GM19468 (cell line): ENCODE measurements around the gene CNKSR1.

Source experiments
- ATAC-seq: cut with Tn5 transposase; IDR thresholded peaks from one replicate; pipeline ENCODE4 v1.9.1; 2021; ENCODE audit warnings: mild to moderate bottlenecking, moderate library complexity, moderate number of reproducible peaks; ENCODE audit not compliant: unreplicated experiment; ENCODE audit errors: extremely low read depth

Gene CNKSR1

DNA sequence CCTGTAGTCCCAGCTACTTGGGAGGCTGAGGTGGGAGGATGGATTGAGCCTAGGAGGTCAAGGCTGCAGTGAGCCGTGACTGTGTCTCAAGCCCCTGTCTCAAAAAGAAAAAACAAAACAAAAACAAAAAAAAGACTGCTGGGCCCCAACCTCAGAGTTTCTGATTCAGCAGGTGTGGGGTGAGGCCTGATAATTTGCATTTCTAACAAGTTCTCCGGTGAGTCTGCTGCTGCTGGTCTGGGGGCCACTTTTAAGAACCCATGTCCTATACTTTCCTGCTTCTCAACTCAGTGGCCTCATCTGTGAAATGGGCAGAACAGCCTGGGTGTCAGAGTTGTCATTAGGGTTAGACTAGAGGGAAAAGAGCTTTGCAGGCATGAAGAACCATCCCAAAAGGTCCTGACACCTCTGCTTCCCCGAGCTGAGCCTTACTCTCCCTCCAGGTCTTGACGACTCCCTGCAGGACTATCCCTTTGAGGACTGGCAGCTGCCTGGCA, 2.8 kb downstream of the CNKSR1 start:
- ATAC-seq: no peak

- no peak for ATAC-seq
Measured at GRCh38 chr1:26181586-26182382, 4.5 kb downstream of the CNKSR1 start.

DNA sequence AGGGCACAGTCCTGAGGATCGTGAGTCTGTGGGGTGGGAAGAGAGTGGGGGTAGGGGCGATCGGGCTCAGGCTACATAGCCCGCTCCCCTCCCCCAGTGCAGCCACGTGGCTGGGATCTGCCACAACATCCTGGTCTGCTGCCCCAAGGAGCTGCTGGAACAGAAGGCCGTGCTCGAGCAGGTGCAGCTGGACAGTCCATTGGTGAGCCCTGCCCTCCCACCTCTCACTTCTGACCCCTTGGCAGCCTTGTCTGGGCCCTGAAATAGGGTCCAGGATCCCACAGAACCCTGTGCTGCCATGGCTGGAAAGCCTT, 5.0 kb downstream of the CNKSR1 start:
- ATAC-seq: no peak

GRCh38 chr1:26184086-26184485, 6.8 kb downstream of the CNKSR1 start:
- ATAC-seq: no peak

DNA sequence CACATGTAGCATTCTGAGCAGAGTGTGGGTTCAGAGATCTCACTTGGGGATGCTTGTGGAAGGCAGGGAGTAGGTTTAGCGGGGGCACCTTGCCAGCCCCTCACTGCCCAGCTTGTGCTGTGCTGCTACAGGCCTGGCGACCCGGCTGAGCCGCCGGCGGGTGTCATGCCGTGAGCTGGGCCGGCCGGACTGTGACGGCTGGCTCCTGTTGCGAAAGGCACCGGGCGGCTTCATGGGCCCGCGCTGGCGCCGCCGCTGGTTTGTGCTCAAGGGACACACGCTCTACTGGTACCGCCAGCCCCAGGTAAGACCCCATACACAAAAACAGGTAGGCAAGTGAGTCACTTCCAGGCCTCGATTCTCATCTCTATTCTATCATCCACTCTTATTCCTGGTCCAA, 7.6 kb downstream of the CNKSR1 start:
- no peak for ATAC-seq

GRCh38 chr1:26187882-26188281, 10.6 kb downstream of the CNKSR1 start:
- ATAC-seq: no peak

GRCh38 chr1:26188477-26188876, 11.2 kb downstream of the CNKSR1 start:
- ATAC-seq: no peak

GRCh38 chr1:26189331-26189730, 12.0 kb downstream of the CNKSR1 start:
- ATAC-seq: no peak

GRCh38 chr1:26189751-26190275, 12.5 kb downstream of the CNKSR1 start:
- ATAC-seq: no peak

DNA sequence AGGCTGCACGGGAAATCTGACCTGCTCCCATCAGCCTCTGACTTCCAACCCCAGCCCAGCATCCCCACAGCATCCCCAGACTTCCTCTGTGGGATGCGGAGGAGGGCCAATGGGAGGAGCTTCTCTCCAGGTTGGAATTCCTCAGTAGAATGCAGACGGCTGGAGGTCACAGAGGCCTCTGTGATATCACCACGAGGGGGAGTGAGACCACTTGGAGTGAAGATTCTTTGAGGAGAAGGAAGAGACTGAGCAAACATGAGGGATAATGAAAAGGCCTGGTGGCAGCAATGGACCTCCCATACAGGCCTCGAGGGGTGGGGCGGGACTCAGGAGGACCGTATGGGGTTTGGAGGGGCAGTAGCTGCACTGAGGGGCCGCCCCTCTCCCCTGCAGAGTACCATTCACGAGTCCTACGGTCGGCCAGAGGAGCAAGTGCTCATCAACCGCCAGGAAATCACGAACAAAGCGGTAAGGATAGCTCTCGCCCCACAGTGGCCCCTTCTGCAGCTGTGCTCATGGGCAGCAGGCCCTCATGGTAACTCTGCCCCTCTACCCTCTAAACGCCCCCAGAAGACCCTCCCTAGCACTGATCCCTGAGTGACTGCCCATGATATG, 13.2 kb downstream of the CNKSR1 start, which contains the start of gene CATSPER4:
Gene CATSPER4, plus strand, starts transcription at position 230 of the 615 bp plus-strand sequence. Its CDS starts 26 bp downstream, at position 256.
- no peak for ATAC-seq

DNA sequence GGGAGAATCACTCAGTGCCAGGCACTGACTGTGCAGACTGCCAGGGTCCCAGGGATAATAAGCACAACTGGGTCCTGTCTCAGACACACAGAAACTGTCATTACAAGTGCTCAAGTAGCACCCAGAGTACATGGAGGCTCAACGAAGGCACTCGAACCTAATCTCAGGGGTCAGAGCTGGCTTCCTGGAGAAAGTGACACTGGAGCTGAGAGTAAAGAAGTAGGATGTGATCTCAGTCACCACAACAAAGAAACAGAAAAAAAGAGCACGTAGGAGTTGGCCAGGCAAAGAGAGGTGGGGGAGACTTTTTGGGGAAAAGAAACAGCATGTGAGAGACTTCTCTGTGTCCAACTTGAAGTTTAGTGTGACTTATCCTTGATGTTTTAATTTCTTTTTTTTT, 14.4 kb downstream of the CNKSR1 start:
- no peak for ATAC-seq

- ATAC-seq: no peak
Measured at GRCh38 chr1:26195805-26196204, 18.5 kb downstream of the CNKSR1 start.

- no peak for ATAC-seq
Measured at GRCh38 chr1:26197301-26197700, 20.0 kb downstream of the CNKSR1 start.

- no peak for ATAC-seq
Measured at GRCh38 chr1:26197813-26198212, 20.5 kb downstream of the CNKSR1 start.

GRCh38 chr1:26200413-26200812, 23.1 kb downstream of the CNKSR1 start:
- ATAC-seq: no peak

DNA sequence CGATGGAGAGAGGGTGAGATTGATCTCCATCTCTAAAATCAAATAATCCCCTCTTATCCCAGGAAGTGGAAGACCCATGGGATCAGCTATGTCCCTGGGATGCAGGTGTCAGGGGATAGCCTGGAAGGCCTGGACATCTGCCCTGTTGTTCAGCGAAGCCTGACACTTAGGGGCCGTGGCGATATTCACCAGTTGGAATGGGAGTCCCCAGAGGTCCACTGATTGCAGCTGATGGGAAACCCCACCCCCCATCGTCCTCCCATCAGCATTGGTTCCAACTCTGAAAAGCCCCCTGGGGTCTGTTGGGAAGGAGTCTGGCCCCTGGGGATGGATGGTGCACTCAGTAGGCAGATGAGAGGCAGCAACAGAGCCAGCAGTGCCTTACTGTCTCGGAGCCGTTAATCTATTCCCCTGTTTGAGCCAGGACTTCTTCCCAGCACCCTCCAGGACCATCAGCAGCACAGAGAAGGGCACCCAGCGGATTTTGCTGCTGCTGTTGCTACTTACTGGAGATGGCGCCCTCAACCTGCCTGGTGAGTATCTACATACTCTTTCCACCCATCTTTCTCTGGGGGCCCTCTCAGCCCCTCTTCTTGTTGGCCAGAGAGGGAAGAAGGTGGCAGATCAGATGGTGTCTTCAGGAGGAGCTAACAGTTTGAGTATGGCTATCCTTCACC, 26.5 kb downstream of the CNKSR1 start:
- no peak for ATAC-seq

DNA sequence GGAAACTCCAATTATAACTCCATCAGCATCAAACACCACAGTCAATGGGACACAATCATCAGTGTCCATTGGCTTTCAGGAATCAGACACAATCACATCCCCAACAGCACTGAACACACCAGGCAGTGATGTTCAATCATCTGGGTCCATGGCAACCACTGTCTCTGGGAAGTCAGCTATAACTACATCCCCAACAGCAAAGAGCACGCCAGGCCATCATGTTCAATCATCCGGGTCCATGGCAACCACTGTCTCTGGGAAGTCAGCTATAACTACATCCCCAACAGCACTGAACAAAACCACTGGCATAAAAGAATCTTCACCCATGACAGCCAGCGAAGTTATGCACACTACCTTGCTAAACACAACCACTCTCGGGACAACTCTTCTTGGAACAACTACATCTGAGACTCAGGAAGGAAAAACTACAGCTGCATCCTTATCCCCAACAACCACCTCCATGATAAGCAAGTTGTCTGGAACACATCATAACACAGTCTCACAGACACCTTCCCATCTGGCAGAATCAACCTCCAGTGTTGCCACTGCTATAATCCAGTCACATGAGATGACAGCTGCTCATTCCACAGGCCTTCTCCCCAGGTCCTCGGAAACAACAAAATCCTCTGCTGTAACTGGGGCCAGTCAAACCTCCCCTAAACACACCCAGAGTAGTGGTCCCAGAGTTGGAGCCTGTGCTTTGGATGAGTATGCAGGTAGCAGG, 33.0 kb downstream of the CNKSR1 start:
- no peak for ATAC-seq

- no peak for ATAC-seq
Measured at GRCh38 chr1:26212726-26213125, 35.4 kb downstream of the CNKSR1 start.

DNA sequence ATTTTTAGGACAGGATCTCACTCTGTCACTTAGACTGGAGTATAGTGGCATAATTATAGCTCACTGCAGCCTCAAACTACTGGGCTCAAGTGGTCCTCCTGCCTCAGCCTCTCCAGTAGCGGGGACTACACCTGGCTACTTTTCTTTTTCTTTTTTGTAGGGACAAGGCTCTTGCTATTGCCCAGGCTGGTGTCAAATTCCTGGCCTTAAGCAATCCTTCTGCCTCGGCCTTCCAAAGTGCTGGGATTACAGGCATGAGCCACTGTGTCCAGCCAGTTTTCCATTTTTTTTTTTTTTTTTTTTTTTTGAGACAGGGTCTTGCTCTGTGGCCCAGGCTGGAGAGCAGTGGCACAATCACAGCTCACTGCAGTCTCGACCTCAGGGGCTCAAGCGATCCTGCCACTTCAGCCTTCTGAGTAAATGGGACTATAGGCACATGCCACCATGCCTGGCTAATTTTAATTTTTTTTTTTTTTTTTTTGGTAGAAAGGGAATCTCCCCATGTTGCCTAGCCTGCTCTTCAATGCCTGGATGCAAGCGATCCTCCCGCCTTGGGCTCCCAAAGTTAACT, 36.1 kb downstream of the CNKSR1 start:
- ATAC-seq: no peak

- no peak for ATAC-seq
Measured at GRCh38 chr1:26215246-26215645, 38.0 kb downstream of the CNKSR1 start.
